ENCODE measurements around the gene KRT222.

The KRT222 gene

DNA sequence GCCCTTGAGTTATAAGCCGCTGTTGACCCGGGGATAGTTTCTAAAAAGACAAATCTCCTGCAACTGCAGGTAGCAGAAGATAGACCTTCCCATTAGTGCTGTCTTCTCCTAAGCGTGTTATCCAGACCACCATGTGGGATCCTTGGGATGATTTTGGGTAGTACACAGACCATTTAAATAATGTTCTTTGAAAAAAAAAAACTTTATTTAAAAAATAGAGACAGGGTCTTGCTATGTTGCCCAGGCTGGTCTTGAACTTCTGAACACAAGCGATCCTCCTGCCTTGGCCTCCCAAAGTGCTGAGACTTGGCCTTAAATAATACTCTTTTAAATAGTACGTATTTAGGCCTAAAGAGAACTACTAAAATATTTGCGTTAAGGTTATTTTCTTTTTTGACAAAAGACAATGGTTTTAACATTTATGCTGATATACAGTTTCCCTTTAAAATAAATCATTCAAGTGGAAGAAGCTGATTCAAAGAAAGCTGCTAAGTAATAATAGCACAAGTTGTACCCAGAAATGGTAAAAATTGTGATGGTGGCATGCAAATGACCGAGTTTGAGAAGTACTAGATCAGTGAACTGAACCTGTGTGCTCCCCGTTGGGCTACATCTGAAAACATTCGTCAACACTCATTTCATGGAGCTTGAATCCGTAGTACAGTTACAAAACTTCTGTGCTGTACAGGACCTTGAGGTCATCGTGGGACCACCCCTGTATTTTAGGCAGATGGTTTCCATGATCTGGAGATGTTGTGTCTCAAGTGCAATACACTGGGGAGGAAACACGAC lies 41.4 kb downstream of the KRT222 start:
- H3K4me1 ChIP-seq: no peaks in the 10 kb centered on the region
- TF ChIP-seq, protein P1, sequence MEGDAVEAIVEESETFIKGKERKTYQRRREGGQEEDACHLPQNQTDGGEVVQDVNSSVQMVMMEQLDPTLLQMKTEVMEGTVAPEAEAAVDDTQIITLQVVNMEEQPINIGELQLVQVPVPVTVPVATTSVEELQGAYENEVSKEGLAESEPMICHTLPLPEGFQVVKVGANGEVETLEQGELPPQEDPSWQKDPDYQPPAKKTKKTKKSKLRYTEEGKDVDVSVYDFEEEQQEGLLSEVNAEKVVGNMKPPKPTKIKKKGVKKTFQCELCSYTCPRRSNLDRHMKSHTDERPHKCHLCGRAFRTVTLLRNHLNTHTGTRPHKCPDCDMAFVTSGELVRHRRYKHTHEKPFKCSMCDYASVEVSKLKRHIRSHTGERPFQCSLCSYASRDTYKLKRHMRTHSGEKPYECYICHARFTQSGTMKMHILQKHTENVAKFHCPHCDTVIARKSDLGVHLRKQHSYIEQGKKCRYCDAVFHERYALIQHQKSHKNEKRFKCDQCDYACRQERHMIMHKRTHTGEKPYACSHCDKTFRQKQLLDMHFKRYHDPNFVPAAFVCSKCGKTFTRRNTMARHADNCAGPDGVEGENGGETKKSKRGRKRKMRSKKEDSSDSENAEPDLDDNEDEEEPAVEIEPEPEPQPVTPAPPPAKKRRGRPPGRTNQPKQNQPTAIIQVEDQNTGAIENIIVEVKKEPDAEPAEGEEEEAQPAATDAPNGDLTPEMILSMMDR (IDR thresholded peaks at IDR 0.05; ENCODE audit: low read depth, low read length): no peak
- no peak for DNase-seq
- H3K36me3 ChIP-seq: peaks cover 9% of the 10 kb centered on the region
- peaks cover 45% of the 10 kb centered on the region for H3K27me3 ChIP-seq
- no peaks in the 10 kb centered on the region for H3K9me3 ChIP-seq
- H3K4me3 ChIP-seq (ENCODE audit: low read depth, low read length): no peak overlapping the region

DNA sequence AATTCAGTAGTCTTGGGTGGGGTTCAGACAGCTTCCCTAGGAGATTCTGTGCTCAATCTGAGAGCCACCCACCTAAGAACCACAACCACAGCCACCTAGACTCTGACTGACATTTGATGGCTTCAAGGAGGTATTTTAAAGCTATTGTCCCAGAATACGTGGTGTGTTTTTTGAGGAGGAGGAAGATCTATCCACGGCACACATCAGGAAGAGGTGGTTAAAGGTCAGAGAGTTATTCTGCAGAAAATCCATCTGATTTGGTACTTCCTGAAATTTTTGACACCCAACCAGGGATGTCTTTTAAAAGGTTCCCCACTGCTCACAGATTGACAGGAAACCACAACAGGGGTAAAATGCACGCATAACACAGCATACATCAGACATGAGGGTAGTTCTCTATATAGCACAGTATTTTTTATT lies 42.5 kb downstream of the KRT222 start:
- TF ChIP-seq, protein P1 (IDR thresholded peaks at IDR 0.05; ENCODE audit: low read depth, low read length): no peak
- Histone ChIP-seq H3K36me3 (no peaks in the 10 kb centered on the region), H3K27me3 (peaks cover 52% of the 10 kb centered on the region), H3K9me3 (no peaks in the 10 kb centered on the region), H3K4me1 (no peaks in the 10 kb centered on the region), H3K4me3 (ENCODE audit: low read depth, low read length) (no peak overlapping the region)
- DNase-seq: no peak

DNA sequence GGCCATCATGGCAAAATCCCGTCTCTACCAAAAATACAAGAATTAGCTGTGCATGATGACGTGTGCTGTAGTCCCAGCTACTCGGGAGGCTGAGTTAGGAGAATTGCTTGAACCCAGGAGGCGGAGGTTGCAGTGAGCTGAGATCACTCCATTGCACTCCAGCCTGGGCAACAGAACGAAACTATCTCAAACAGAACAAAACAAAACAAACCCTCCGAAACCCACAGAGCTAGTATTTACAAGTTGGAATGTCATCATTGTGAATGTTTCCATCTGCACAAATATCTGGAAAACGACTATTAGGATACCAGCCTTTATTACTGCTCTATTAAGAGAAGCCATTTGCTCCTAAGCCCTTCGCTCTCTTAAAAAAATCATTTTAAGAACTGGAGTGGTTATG lies 43.4 kb downstream of the KRT222 start:
- H3K4me1 ChIP-seq: no peaks in the 10 kb centered on the region
- H3K9me3 ChIP-seq: no peaks in the 10 kb centered on the region
- no peak overlapping the region for H3K4me3 ChIP-seq (ENCODE audit: low read depth, low read length)
- H3K27me3 ChIP-seq: peaks cover 61% of the 10 kb centered on the region
- TF ChIP-seq, protein P1 (IDR thresholded peaks at IDR 0.05; ENCODE audit: low read depth, low read length): no peak
- DNase-seq: no peak
- H3K36me3 ChIP-seq: no peaks in the 10 kb centered on the region

DNA sequence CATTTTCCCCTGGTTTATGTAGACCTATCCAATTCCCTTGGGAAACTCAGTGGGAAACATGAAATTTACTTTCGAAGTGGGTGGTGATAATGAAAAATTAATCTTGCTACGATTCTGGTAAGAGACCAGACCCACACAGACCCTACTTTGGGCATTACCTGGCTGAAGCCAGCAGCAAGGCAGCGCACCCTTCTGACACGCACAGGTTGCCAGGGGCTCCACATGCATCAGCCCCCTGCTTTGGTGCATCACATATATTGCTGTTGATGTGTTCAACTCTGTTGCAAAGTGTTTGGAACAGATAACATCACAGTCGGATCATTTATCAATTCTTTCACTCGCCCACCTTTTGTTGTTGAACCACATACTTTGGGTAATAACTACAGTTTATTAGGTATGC lies 44.0 kb downstream of the KRT222 start:
- Histone ChIP-seq H3K27me3 (peaks cover 65% of the 10 kb centered on the region), H3K4me1 (no peaks in the 10 kb centered on the region), H3K36me3 (no peaks in the 10 kb centered on the region), H3K4me3 (ENCODE audit: low read depth, low read length) (no peak overlapping the region), H3K9me3 (no peaks in the 10 kb centered on the region)
- DNase-seq: no peak
- TF ChIP-seq, protein P1 (IDR thresholded peaks at IDR 0.05; ENCODE audit: low read depth, low read length): no peak

DNA sequence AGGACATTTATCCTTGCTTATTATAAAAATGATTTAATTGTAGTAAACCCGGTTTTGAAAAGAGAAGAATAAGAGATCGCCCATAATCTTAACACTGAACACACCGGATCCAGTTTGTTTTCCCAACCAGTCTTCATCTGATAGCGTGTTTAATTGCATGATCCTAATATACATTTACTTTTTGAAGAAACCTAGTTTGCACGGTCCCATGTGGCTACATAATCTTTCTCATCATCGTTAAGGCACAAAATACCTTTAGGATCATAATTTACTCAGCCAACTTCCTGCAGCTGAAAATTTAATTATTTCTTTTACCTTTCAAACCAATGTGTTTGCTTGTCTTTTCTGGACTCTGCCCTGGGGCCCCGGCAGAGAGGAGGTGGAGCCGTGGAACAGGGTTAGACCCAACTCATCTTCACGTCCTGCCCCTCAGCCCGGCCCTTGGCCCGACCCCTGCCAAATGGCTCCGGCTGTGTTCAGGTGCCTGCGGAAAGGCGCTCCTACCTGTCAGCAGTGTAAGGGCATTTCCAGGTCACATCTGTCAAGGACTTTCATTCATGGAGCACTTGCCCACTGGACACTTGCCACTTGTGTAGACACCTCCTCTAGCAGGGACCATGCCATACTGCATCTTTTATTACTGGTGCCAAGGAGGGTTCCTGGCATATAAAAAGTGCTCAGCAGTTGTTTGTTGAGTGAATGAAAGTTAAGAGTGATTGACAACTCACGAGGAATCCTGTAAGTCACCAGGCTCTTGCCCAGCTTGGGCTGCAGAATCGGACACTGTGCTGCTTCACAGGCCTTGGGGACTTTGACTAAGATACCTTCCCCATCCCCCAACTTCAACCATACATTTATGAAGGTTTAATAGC lies 46.0 kb downstream of the KRT222 start:
- H3K36me3 ChIP-seq: no peaks in the 10 kb centered on the region
- TF ChIP-seq, protein P1 (IDR thresholded peaks at IDR 0.05; ENCODE audit: low read depth, low read length): no peak
- H3K27me3 ChIP-seq: peaks cover 74% of the 10 kb centered on the region
- DNase-seq: no peak
- H3K4me1 ChIP-seq: no peaks in the 10 kb centered on the region
- H3K4me3 ChIP-seq (ENCODE audit: low read depth, low read length): no peak overlapping the region
- no peaks in the 10 kb centered on the region for H3K9me3 ChIP-seq

All from BE2C (cell line).